A549 (cell line): ENCODE results near the gene PROCA1. TPM values are rescaled to one million over a fixed set of nuclear protein-coding genes. Genes with fewer than 3 reads are reported as not detected.
A peak's percentile ranks its signal among the peaks of the same experiment; 100 is the strongest.

Source experiments
- ATAC-seq, 2 experiments: fragments of 200-7000 bp in 1 of 2; fragments of >200 bp in 1 of 2; cut with Nextera tagmentation in 1 of 2; cut with Tn5 transposase in 1 of 2; 3 replicates each; pipeline versions ENCODE4 v1.8.0 to v1.9.1; 2018 to 2020; ENCODE audit warnings: mild to moderate bottlenecking in 1 of 2, moderate library complexity in 1 of 2
- CTCF ChIA-PET: fragments of 300-600 bp; sonication (Branson Sonifier 250); formaldehyde crosslinking; extraction: SDS; loops from one replicate; lab custom pipeline; 2021; ENCODE audit warnings: antibody characterized with exemption, inconsistent platforms; lab: Yijun Ruan, JAX
- POLR2A ChIA-PET: fragments of 350-600 bp; formaldehyde crosslinking; extraction: SDS; loops from one replicate; lab custom pipeline; 2021; ENCODE audit warnings: antibody characterized with exemption, inconsistent platforms; lab: Yijun Ruan, JAX
- DNase-seq, 2 experiments: peaks; one replicate each; pipeline versions ENCODE4 v3.0.0 to v3.0.0-alpha.2; 2011 to 2016; ENCODE audit warnings: low read depth in 1 of 2, low spot score in 1 of 2
- FAIRE-seq: peaks from 2 replicates; lab custom pipeline; 2011; peaks lifted over from hg19 to GRCh38; lab: Jason Lieb, UNC
- H3K27ac ChIP-seq, 2 experiments: fragments of >200 bp; sonication (Bioruptor Twin); formaldehyde crosslinking; 3 replicates each; pipeline ENCODE4 v1.5.1; 2016 to 2017
- H3K4me1 ChIP-seq: fragments of >200 bp; sonication (Bioruptor Twin); formaldehyde crosslinking; 3 replicates; pipeline ENCODE4 v1.6.1; 2016
- H3K4me2 ChIP-seq: fragments of >200 bp; sonication (Bioruptor Twin); formaldehyde crosslinking; 3 replicates; pipeline ENCODE4 v1.6.1; 2016
- H3K4me3 ChIP-seq: fragments of >200 bp; sonication (Bioruptor Twin); formaldehyde crosslinking; 3 replicates; pipeline ENCODE4 v1.5.1; 2016
- H3K9me3 ChIP-seq: fragments of >200 bp; sonication (Bioruptor Twin); formaldehyde crosslinking; 3 replicates; pipeline ENCODE4 v1.6.1; 2016
- BCL3 ChIP-seq: fragments of >200 bp; sonication (Bioruptor Twin); formaldehyde crosslinking; IDR thresholded peaks from 3 replicates; pipeline ENCODE4 v1.6.1; 2016
- CEBPB ChIP-seq, 2 experiments: fragments of >200 bp in 1 of 2; sonication (Bioruptor Twin) in 1 of 2; formaldehyde crosslinking in 1 of 2; IDR thresholded peaks; 2 replicates each; pipeline ENCODE4 v1.6.1; 2012 to 2016
- CHD2 ChIP-seq: fragments of 150-350 bp; IDR thresholded peaks from 2 replicates; pipeline ENCODE4 v1.6.1; 2014; ENCODE audit warnings: low read length; ENCODE audit not compliant: partially characterized antibody
- CHD4 ChIP-seq: fragments of 200-600 bp; sonication (generic); IDR thresholded peaks from 2 replicates; pipeline ENCODE4 v1.6.1; 2016; ENCODE audit warnings: antibody characterized with exemption, mild to moderate bottlenecking, borderline replicate concordance
- EHMT2 ChIP-seq: fragments of 200-600 bp; sonication (generic); IDR thresholded peaks from 2 replicates; pipeline ENCODE4 v1.6.1; 2016; ENCODE audit warnings: antibody characterized with exemption, low read depth, mild to moderate bottlenecking, moderate library complexity
- FOSB ChIP-seq: fragments of 250-450 bp; sonication (Bioruptor Pico); IDR thresholded peaks from 2 replicates; pipeline ENCODE4 v1.5.0; 2020; ENCODE audit warnings: mild to moderate bottlenecking, moderate library complexity
- FOSL2 ChIP-seq, 2 experiments: fragments of 450-650 bp in 1 of 2; fragments of >200 bp in 1 of 2; sonication (Bioruptor Twin) in 1 of 2; formaldehyde crosslinking; IDR thresholded peaks; 2 replicates each; pipeline versions ENCODE4 v1.5.0 to v1.6.1; 2016 to 2020; ENCODE audit warnings: mild to moderate bottlenecking in 1 of 2, moderate library complexity in 1 of 2
- HOXA7 ChIP-seq: fragments of 250-450 bp; sonication (Bioruptor Pico); IDR thresholded peaks from 2 replicates; pipeline ENCODE4 v1.5.0; 2020; ENCODE audit warnings: mild to moderate bottlenecking, moderate library complexity
- HOXB5 ChIP-seq: fragments of 250-450 bp; sonication (Bioruptor Pico); IDR thresholded peaks from 2 replicates; pipeline ENCODE4 v1.5.0; 2020; ENCODE audit warnings: mild to moderate bottlenecking, moderate library complexity
- JUN ChIP-seq, 2 experiments: fragments of >200 bp; sonication (Bioruptor Twin); formaldehyde crosslinking; IDR thresholded peaks; 2 replicates in 1 of 2; 3 replicates in 1 of 2; pipeline ENCODE4 v1.6.1; 2016 to 2017
- JUNB ChIP-seq: fragments of >200 bp; sonication (Bioruptor Twin); formaldehyde crosslinking; IDR thresholded peaks from 2 replicates; pipeline ENCODE4 v1.6.1; 2016
- KDM5A ChIP-seq: fragments of 200-600 bp; sonication (generic); IDR thresholded peaks from 2 replicates; pipeline ENCODE4 v1.6.1; 2016; ENCODE audit warnings: antibody characterized with exemption, mild to moderate bottlenecking
- NFE2L2 ChIP-seq: fragments of 150-350 bp; conservative IDR thresholded peaks from 2 replicates; pipeline ENCODE4 v1.6.1; 2014; ENCODE audit warnings: low read length
- NPAS2 ChIP-seq: fragments of 250-450 bp; sonication (Bioruptor Pico); IDR thresholded peaks from 2 replicates; pipeline ENCODE4 v1.8.0; 2022; ENCODE audit warnings: mild to moderate bottlenecking, moderate library complexity, borderline replicate concordance
- PBX3 ChIP-seq: IDR thresholded peaks from 2 replicates; pipeline ENCODE4 v1.6.1; 2012
- PHF8 ChIP-seq: fragments of 200-600 bp; sonication (generic); IDR thresholded peaks from 2 replicates; pipeline ENCODE4 v1.6.1; 2016; ENCODE audit warnings: low read depth, mild to moderate bottlenecking, antibody characterized with exemption, moderate library complexity, borderline replicate concordance
- POLR2A ChIP-seq: IDR thresholded peaks from 2 replicates; pipeline ENCODE4 v1.6.1; 2012; ENCODE audit warnings: mild to moderate bottlenecking, low read length
- POLR2AphosphoS2 ChIP-seq: conservative IDR thresholded peaks from 2 replicates; pipeline ENCODE4 v1.6.1; 2012; ENCODE audit warnings: low read length, improper control_type of control experiment, inconsistent platforms
- RARB ChIP-seq: fragments of 250-450 bp; sonication (Bioruptor Pico); IDR thresholded peaks from 2 replicates; pipeline ENCODE4 v1.8.0; 2021; ENCODE audit warnings: mild to moderate bottlenecking, moderate library complexity
- RFX5 ChIP-seq: fragments of 450-650 bp; IDR thresholded peaks from 2 replicates; pipeline ENCODE4 v1.7.1; 2014; ENCODE audit warnings: antibody characterized with exemption, mild to moderate bottlenecking, moderate library complexity
- RNF2 ChIP-seq: fragments of 200-600 bp; sonication (generic); IDR thresholded peaks from 2 replicates; pipeline ENCODE4 v1.6.1; 2016; ENCODE audit warnings: low read depth, mild to moderate bottlenecking, antibody characterized with exemption, moderate library complexity, borderline replicate concordance
- SREBF2 ChIP-seq: fragments of 450-650 bp; IDR thresholded peaks from 2 replicates; pipeline ENCODE4 v1.6.1; 2014; ENCODE audit warnings: mild to moderate bottlenecking, moderate library complexity
- TFCP2L1 ChIP-seq: fragments of 250-450 bp; sonication (Bioruptor Pico); IDR thresholded peaks from 2 replicates; pipeline ENCODE4 v1.5.0; 2021; ENCODE audit warnings: mild to moderate bottlenecking
- TP53 ChIP-seq: fragments of 250-450 bp; sonication (Bioruptor Pico); IDR thresholded peaks from 2 replicates; pipeline ENCODE4 v1.5.0; 2021; ENCODE audit warnings: mild to moderate bottlenecking, moderate library complexity
- USF2 ChIP-seq: fragments of 450-650 bp; IDR thresholded peaks from 2 replicates; pipeline ENCODE4 v1.6.1; 2014; ENCODE audit warnings: antibody characterized with exemption
- ZFP36 ChIP-seq: fragments of 450-650 bp; IDR thresholded peaks from 2 replicates; pipeline ENCODE4 v1.6.1; 2014; ENCODE audit warnings: borderline replicate concordance; ENCODE audit not compliant: partially characterized antibody
- WGBS: methylation state at CpG from one replicate; pipeline ENCODE4 v1.1.6; 2017; ENCODE audit errors: missing lambda C conversion rate; 5-methylcytosine and 5-hydroxymethylcytosine counted together
- polyA plus RNA-seq, 4 experiments: library from polyadenylated mRNA; depleted of rRNA in 3 of 4; stranded (reverse); fragments of >200 nt; fragmentation: RNase III in 1 of 4; extraction: RNeasy Plus Mini Kit Qiagen cat#74134 plus additional on column Dnase treatment in 1 of 4; gene quantifications; 2 replicates in 3 of 4; 3 replicates in 1 of 4; pipeline ENCODE4 v1.2.3, GENCODE V29; 2011 to 2017

Gene PROCA1
- polyA plus RNA-seq, 2 of the 4 experiments (the other 2 are of a cell fraction), result 4.0 to 4.9 TPM

GRCh38 chr17:28725660-28726225, 14.1 kb upstream of the PROCA1 start (continued):
- TF ChIP-seq PHF8 (peak; percentile 54; the same call in 1 of the 2 replicates), RARB (CRISPR knock-in tag) (no peak), EHMT2 (no peak), SREBF2 (no peak), CHD4 (no peak), TP53 (peak; percentile 98), NPAS2 (CRISPR knock-in tag) (no peak), HOXB5 (CRISPR knock-in tag) (peak; percentile 63), BCL3 (peak; percentile 80)

GRCh38 chr17:28725166-28725659, 13.5 kb upstream of the PROCA1 start:
- ATAC-seq (peak; percentile 16 to 18), DNase-seq (peak; percentile 74 to 88), FAIRE-seq (no peak)
- ChIA-PET CTCF (interaction anchor here (1.0 to 17.5 kb wide), 11 partner anchors 10 to 390 kb away, joined by 3 to 977 read pairs (median 31); partner anchors contain the start of genes DHRS13, FLOT2, PHF12 and PROCA1), POLR2A (interaction anchor here (0.6 to 5.3 kb wide), 9 partner anchors 10 to 567 kb away, joined by 3 to 369 read pairs (median 5); partner anchors contain the start of genes BLTP2, PHF12, PROCA1 and TRAF4)
- WGBS, result 4% methylated on average over 18 of the region's 20 CpGs
- H3K9me3 ChIP-seq, result no peaks in the 10 kb centered on the region
- peaks cover 47% of the 10 kb centered on the region for H3K4me1 ChIP-seq
- H3K4me3 ChIP-seq, result peak overlapping the region; percentile 63
- H3K27ac ChIP-seq, result peak overlapping the region; percentile 94 to 98
- H3K4me2 ChIP-seq, result peak overlapping the region; percentile 92
- TF ChIP-seq ZFP36 (no peak), POLR2A (peak; percentile 56), NFE2L2 (no peak), KDM5A (no peak), FOSB (CRISPR knock-in tag) (peak; percentile 84; the same call in 1 of the 2 replicates), HOXA7 (CRISPR knock-in tag) (peak; percentile 55; the same call in 1 of the 2 replicates), PBX3 (peak; percentile 65), JUN (IDR thresholded peaks at IDR 0.05) (peak; percentile 27 to 84; a peak in 4 of 5 replicates), CHD2 (no peak), BCL3 (peak; percentile 50; the same call in 2 of the 3 replicates), FOSL2 (IDR thresholded peaks at IDR 0.05) (no peak), FOSL2 (CRISPR knock-in tag; IDR thresholded peaks at IDR 0.05) (peak; percentile 37; the same call in 1 of the 2 replicates), POLR2AphosphoS2 (peak; percentile 86), RNF2 (no peak), JUNB (no peak), RFX5 (no peak), TFCP2L1 (CRISPR knock-in tag) (peak; percentile 85), CEBPB (IDR thresholded peaks at IDR 0.05) (no peak; a peak in 1 of 4 replicates), EHMT2 (no peak), USF2 (no peak), RARB (CRISPR knock-in tag) (peak; percentile 89)
